Gastroesophageal sphincter (tissue), 4 donors: ENCODE results near the gene SNX9. TPM values are rescaled to one million over a fixed set of nuclear protein-coding genes. Genes with fewer than 3 reads are reported as not detected.

Experiments
- ATAC-seq: fragments of 150-250 bp; one replicate; pipeline ENCODE4 v1.9.1; 2016; ENCODE audit warnings: mild to moderate bottlenecking, moderate library complexity
- H3K27ac ChIP-seq, 4 donors: fragments of 200-600 bp; sonication (generic) in 3 of 4; 1 replicate in 3 of 4; 2 replicates in 1 of 4; pipeline ENCODE4 v1.5.1; 2016 to 2019
- H3K27me3 ChIP-seq: fragments of 200-600 bp; sonication (generic); one replicate; pipeline ENCODE4 v1.5.1; 2019
- H3K36me3 ChIP-seq, 2 donors: fragments of 200-600 bp; sonication (generic); one replicate each; pipeline ENCODE4 v1.5.1; 2019; ENCODE audit warnings: control low read depth in 1 of 2
- H3K4me1 ChIP-seq, 3 donors: fragments of 200-600 bp; sonication (generic); 1 replicate in 2 of 3; 2 replicates in 1 of 3; pipeline ENCODE4 v1.5.1; 2016 to 2019; ENCODE audit warnings: control low read depth in 2 of 3
- H3K4me3 ChIP-seq, 2 donors: fragments of 200-600 bp; sonication (generic); one replicate each; pipeline ENCODE4 v1.5.1; 2019; ENCODE audit warnings: mild to moderate bottlenecking in 1 of 2, moderate library complexity in 1 of 2
- H3K9me3 ChIP-seq, 3 donors: fragments of 200-600 bp; sonication (generic); one replicate each; pipeline ENCODE4 v1.5.1; 2017 to 2019; ENCODE audit warnings: control low read depth in 2 of 3
- EP300 ChIP-seq: sonication (generic); formaldehyde crosslinking; IDR thresholded peaks from one replicate; pipeline ENCODE4 v1.6.1; 2017; ENCODE audit warnings: antibody characterized with exemption, mild to moderate bottlenecking
- POLR2A ChIP-seq, 2 donors: fragments of 450-650 bp; IDR thresholded peaks; one replicate each; pipeline ENCODE4 v1.6.1; 2017; ENCODE audit warnings: antibody characterized with exemption in 2 of 2, mild to moderate bottlenecking in 2 of 2, moderate library complexity in 1 of 2
- POLR2AphosphoS5 ChIP-seq: sonication (generic); formaldehyde crosslinking; IDR thresholded peaks from one replicate; pipeline ENCODE4 v1.6.1; 2017; ENCODE audit warnings: antibody characterized with exemption
- WGBS, 2 donors: methylation state at CpG; one replicate each; pipeline ENCODE4 v1.1.5; 2018; ENCODE audit warnings: low coverage in 1 of 2; 5-methylcytosine and 5-hydroxymethylcytosine counted together
- total RNA-seq, 4 donors: library from RNA; depleted of rRNA; stranded (reverse); fragments of >200 nt; gene quantifications; one replicate each; pipeline ENCODE4 v1.1.0, GENCODE V29; 2016
- TF ChIP-seq, protein P1 (sequence below), 4 experiments: fragments of 200-600 bp in 2 of 4; fragments of 450-650 bp in 2 of 4; sonication (generic) in 1 of 4; IDR thresholded peaks; one replicate each; pipeline ENCODE4 v1.5.1; 2017 to 2019; ENCODE audit warnings: antibody characterized with exemption in 4 of 4, mild to moderate bottlenecking in 2 of 4, moderate library complexity in 2 of 4

SNX9 gene
- total RNA-seq, 4 donors from 2014 or later: 68.3 to 101 (median 85.0) TPM

DNA sequence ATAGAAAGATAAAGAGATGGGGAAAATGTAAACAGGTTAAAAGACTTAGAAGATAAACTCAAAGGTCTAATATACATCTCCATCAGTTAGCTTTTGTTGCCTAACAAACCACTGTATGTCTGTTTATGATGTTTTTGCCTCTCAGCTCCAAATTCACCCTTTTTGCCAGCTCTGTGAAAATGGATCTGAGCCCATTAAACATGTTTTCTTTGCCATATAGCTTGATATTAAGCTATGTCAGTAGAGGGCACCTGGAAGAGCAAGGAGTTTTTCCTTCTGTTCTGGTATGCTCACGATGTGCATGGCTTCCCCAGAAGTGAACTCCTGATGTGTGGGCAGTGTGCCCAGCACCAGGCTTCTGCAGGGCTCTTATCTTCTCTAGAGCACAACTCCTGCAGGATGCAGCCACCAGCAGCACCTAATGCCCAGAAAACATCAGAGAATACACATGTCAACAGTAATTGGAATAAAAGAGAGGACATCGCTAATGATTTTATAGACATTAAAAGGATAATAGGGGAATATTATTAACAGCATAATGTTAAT, 14.6 kb upstream of the SNX9 start:
- H3K4me1 ChIP-seq: peaks cover 2 to 12% (median 7%) of the 10 kb centered on the region in 3 donors
- H3K27me3 ChIP-seq: no peaks in the 10 kb centered on the region
- 79 to 92% methylated on average over 2 of the region's 2 CpGs for WGBS, 2 donors
- no peak overlapping the region for H3K27ac ChIP-seq
- ATAC-seq: no peak
- no peaks in the 10 kb centered on the region for H3K36me3 ChIP-seq
- H3K4me3 ChIP-seq: no peak overlapping the region
- no peak for TF ChIP-seq EP300
- TF ChIP-seq, protein P1, sequence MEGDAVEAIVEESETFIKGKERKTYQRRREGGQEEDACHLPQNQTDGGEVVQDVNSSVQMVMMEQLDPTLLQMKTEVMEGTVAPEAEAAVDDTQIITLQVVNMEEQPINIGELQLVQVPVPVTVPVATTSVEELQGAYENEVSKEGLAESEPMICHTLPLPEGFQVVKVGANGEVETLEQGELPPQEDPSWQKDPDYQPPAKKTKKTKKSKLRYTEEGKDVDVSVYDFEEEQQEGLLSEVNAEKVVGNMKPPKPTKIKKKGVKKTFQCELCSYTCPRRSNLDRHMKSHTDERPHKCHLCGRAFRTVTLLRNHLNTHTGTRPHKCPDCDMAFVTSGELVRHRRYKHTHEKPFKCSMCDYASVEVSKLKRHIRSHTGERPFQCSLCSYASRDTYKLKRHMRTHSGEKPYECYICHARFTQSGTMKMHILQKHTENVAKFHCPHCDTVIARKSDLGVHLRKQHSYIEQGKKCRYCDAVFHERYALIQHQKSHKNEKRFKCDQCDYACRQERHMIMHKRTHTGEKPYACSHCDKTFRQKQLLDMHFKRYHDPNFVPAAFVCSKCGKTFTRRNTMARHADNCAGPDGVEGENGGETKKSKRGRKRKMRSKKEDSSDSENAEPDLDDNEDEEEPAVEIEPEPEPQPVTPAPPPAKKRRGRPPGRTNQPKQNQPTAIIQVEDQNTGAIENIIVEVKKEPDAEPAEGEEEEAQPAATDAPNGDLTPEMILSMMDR (IDR thresholded peaks at IDR 0.05): no peak
- H3K9me3 ChIP-seq: peaks cover 0 to 9% (median 0%) of the 10 kb centered on the region in 3 donors

GRCh38 chr6:157809613-157810012, 13.4 kb upstream of the SNX9 start:
- no peak overlapping the region for H3K27ac ChIP-seq
- TF ChIP-seq EP300: no peak
- no peak for TF ChIP-seq POLR2A (IDR thresholded peaks at IDR 0.05)
- no peak for TF ChIP-seq POLR2AphosphoS5
- TF ChIP-seq, protein P1 (IDR thresholded peaks at IDR 0.05): no peak
- peaks cover 0 to 9% (median 0%) of the 10 kb centered on the region in 3 donors for H3K9me3 ChIP-seq
- WGBS, 2 donors: 67 to 78% methylated on average over 1 of the region's 1 CpG
- ATAC-seq: no peak
- no peaks in the 10 kb centered on the region for H3K27me3 ChIP-seq
- no peaks in the 10 kb centered on the region for H3K36me3 ChIP-seq
- peaks cover 7 to 23% (median 11%) of the 10 kb centered on the region in 3 donors for H3K4me1 ChIP-seq
- H3K4me3 ChIP-seq: no peak overlapping the region

GRCh38 chr6:157811137-157811475, 11.9 kb upstream of the SNX9 start:
- TF ChIP-seq EP300 (no peak), POLR2AphosphoS5 (no peak), POLR2A (IDR thresholded peaks at IDR 0.05) (no peak)
- TF ChIP-seq, protein P1 (IDR thresholded peaks at IDR 0.05): no peak
- H3K4me1 ChIP-seq: peaks cover 7 to 30% (median 14%) of the 10 kb centered on the region in 3 donors
- H3K36me3 ChIP-seq: no peaks in the 10 kb centered on the region
- no peak for ATAC-seq
- H3K9me3 ChIP-seq: peaks cover 0 to 9% (median 0%) of the 10 kb centered on the region in 3 donors
- H3K27me3 ChIP-seq: no peaks in the 10 kb centered on the region
- H3K27ac ChIP-seq: no peak overlapping the region
- H3K4me3 ChIP-seq: no peak overlapping the region

- Histone ChIP-seq H3K4me1 (peaks cover 7 to 30% (median 14%) of the 10 kb centered on the region in 3 donors), H3K9me3 (peaks cover 0 to 9% (median 0%) of the 10 kb centered on the region in 3 donors), H3K27me3 (no peaks in the 10 kb centered on the region), H3K27ac (no peak overlapping the region), H3K4me3 (no peak overlapping the region), H3K36me3 (no peaks in the 10 kb centered on the region)
- TF ChIP-seq, protein P1 (IDR thresholded peaks at IDR 0.05): no peak
- no peak for TF ChIP-seq POLR2A (IDR thresholded peaks at IDR 0.05)
- TF ChIP-seq POLR2AphosphoS5: no peak
- TF ChIP-seq EP300: no peak
- no peak for ATAC-seq
- 67 to 81% methylated on average over 2 to 3 of the region's 3 CpGs for WGBS, 2 donors
Observed at GRCh38 chr6:157811476-157812173, 11.4 kb upstream of the SNX9 start.
